ENCODE data around the gene SDF4.

The SDF4 gene

GRCh38 chr1:1273209-1273511, 41.4 kb upstream of the SDF4 start:
- peaks cover 9% of the 10 kb centered on the region for H3K79me1 ChIP-seq (ENCODE audit: low read length)
- H4K12ac ChIP-seq (ENCODE audit: low read depth, low read length) = peak overlapping the region; percentile 97
- H3K23ac ChIP-seq (ENCODE audit: low read length) = no peak overlapping the region
- peak overlapping the region; percentile 46 for H3K27ac ChIP-seq (ENCODE audit: low read depth, low read length)
- H3K4me3 ChIP-seq (ENCODE audit: low read depth, low read length) = peak overlapping the region; percentile 98
- peaks cover 10 to 18% of the 10 kb centered on the region in 2 experiments for H3K36me3 ChIP-seq (ENCODE audit: control insufficient read depth in 1 of 2, insufficient read depth in 2 of 2, low read length in 2 of 2)
- DNase-seq = no peak
- no peaks in the 10 kb centered on the region for H3K27me3 ChIP-seq (ENCODE audit: insufficient read depth, low read length)
- peak overlapping the region; percentile 81 for H2AFZ ChIP-seq (ENCODE audit: insufficient read depth, low read length, poor library complexity)
- no CpG with 5 or more reads among the region's 31 CpGs for WGBS (ENCODE audit: extremely low coverage, insufficient coverage, insufficient read length)
- peak overlapping the region; percentile 35 for H2BK12ac ChIP-seq (ENCODE audit: low read length)
- peak overlapping the region; percentile 95 for H3K9ac ChIP-seq (ENCODE audit: low read length)
- peak overlapping the region; percentile 41 for H2BK5ac ChIP-seq (ENCODE audit: low read depth, low read length, poor library complexity)
- peak overlapping the region; percentile 97 for H3K14ac ChIP-seq (ENCODE audit: low read length)
- peaks cover 4% of the 10 kb centered on the region for H3K9me3 ChIP-seq (ENCODE audit: insufficient read depth, low read depth, low read length)
- H2AK5ac ChIP-seq (ENCODE audit: low read length) = peak overlapping the region; percentile 84
- peaks cover 25% of the 10 kb centered on the region for H3K79me2 ChIP-seq (ENCODE audit: control insufficient read depth, insufficient read depth, low read length, poor library complexity)
- H3K4me2 ChIP-seq (ENCODE audit: low read length) = peak overlapping the region; percentile 66
- peak overlapping the region; percentile 94 for H4K91ac ChIP-seq (ENCODE audit: low read depth, low read length)
- peak overlapping the region; percentile 79 for H2BK120ac ChIP-seq (ENCODE audit: insufficient read depth, low read length, poor library complexity)
- H3K4me1 ChIP-seq (ENCODE audit: control insufficient read depth in 1 of 2, insufficient read depth in 2 of 2, low read length in 2 of 2) = peaks cover 13 to 20% of the 10 kb centered on the region in 2 experiments
- H3K4ac ChIP-seq (ENCODE audit: low read depth, low read length) = peak overlapping the region; percentile 88
- H3K18ac ChIP-seq (ENCODE audit: low read length) = peak overlapping the region; percentile 96
- H4K8ac ChIP-seq (ENCODE audit: low read depth, low read length) = peak overlapping the region; percentile 97

GRCh38 chr1:1272341-1273208, 40.8 kb upstream of the SDF4 start:
- H3K14ac ChIP-seq (ENCODE audit: low read length) = peak overlapping the region; percentile 97
- peaks cover 25% of the 10 kb centered on the region for H3K79me2 ChIP-seq (ENCODE audit: control insufficient read depth, insufficient read depth, low read length, poor library complexity)
- H3K36me3 ChIP-seq (ENCODE audit: control insufficient read depth in 1 of 2, insufficient read depth in 2 of 2, low read length in 2 of 2) = peaks cover 16 to 23% of the 10 kb centered on the region in 2 experiments
- WGBS (ENCODE audit: extremely low coverage, insufficient coverage, insufficient read length) = no CpG with 5 or more reads among the region's 43 CpGs
- peak overlapping the region; percentile 96 for H3K18ac ChIP-seq (ENCODE audit: low read length)
- H3K9ac ChIP-seq (ENCODE audit: low read length) = peak overlapping the region; percentile 95
- H4K12ac ChIP-seq (ENCODE audit: low read depth, low read length) = peak overlapping the region; percentile 97
- DNase-seq = no peak
- H3K4me3 ChIP-seq (ENCODE audit: low read depth, low read length) = peak overlapping the region; percentile 98
- H3K9me3 ChIP-seq (ENCODE audit: insufficient read depth, low read depth, low read length) = peaks cover 4% of the 10 kb centered on the region
- H3K4me2 ChIP-seq (ENCODE audit: low read length) = peak overlapping the region; percentile 66
- H2BK120ac ChIP-seq (ENCODE audit: insufficient read depth, low read length, poor library complexity) = peak overlapping the region; percentile 79
- peak overlapping the region; percentile 81 for H2AFZ ChIP-seq (ENCODE audit: insufficient read depth, low read length, poor library complexity)
- H2AK5ac ChIP-seq (ENCODE audit: low read length) = peak overlapping the region; percentile 84
- peak overlapping the region; percentile 94 for H4K91ac ChIP-seq (ENCODE audit: low read depth, low read length)
- peaks cover 9% of the 10 kb centered on the region for H3K79me1 ChIP-seq (ENCODE audit: low read length)
- peak overlapping the region; percentile 41 for H2BK5ac ChIP-seq (ENCODE audit: low read depth, low read length, poor library complexity)
- H3K27me3 ChIP-seq (ENCODE audit: insufficient read depth, low read length) = no peaks in the 10 kb centered on the region
- peak overlapping the region; percentile 97 for H4K8ac ChIP-seq (ENCODE audit: low read depth, low read length)
- H2BK12ac ChIP-seq (ENCODE audit: low read length) = no peak overlapping the region
- no peak overlapping the region for H3K27ac ChIP-seq (ENCODE audit: low read depth, low read length)
- no peak overlapping the region for H3K23ac ChIP-seq (ENCODE audit: low read length)
- peak overlapping the region; percentile 88 for H3K4ac ChIP-seq (ENCODE audit: low read depth, low read length)
- H3K4me1 ChIP-seq (ENCODE audit: control insufficient read depth in 1 of 2, insufficient read depth in 2 of 2, low read length in 2 of 2) = peaks cover 13 to 20% of the 10 kb centered on the region in 2 experiments

GRCh38 chr1:1270813-1271212, 39.0 kb upstream of the SDF4 start:
- peaks cover 9% of the 10 kb centered on the region for H3K79me1 ChIP-seq (ENCODE audit: low read length)

GRCh38 chr1:1268284-1268682, 36.5 kb upstream of the SDF4 start:
- Histone ChIP-seq H3K9ac (ENCODE audit: low read length) (no peak overlapping the region), H3K4ac (ENCODE audit: low read depth, low read length) (no peak overlapping the region), H2AK5ac (ENCODE audit: low read length) (no peak overlapping the region), H2BK120ac (ENCODE audit: insufficient read depth, low read length, poor library complexity) (no peak overlapping the region), H3K9me3 (ENCODE audit: insufficient read depth, low read depth, low read length) (peaks cover 4% of the 10 kb centered on the region), H3K27me3 (ENCODE audit: insufficient read depth, low read length) (no peaks in the 10 kb centered on the region), H3K23ac (ENCODE audit: low read length) (no peak overlapping the region), H3K4me2 (ENCODE audit: low read length) (no peak overlapping the region), H3K79me2 (ENCODE audit: control insufficient read depth, insufficient read depth, low read length, poor library complexity) (peaks cover 19% of the 10 kb centered on the region), H3K18ac (ENCODE audit: low read length) (no peak overlapping the region), H3K36me3 (ENCODE audit: control insufficient read depth in 1 of 2, insufficient read depth in 2 of 2, low read length in 2 of 2) (peaks cover 42 to 52% of the 10 kb centered on the region in 2 experiments), H4K8ac (ENCODE audit: low read depth, low read length) (no peak overlapping the region), H4K91ac (ENCODE audit: low read depth, low read length) (no peak overlapping the region), H4K12ac (ENCODE audit: low read depth, low read length) (no peak overlapping the region), H2BK5ac (ENCODE audit: low read depth, low read length, poor library complexity) (no peak overlapping the region), H3K14ac (ENCODE audit: low read length) (no peak overlapping the region), H2BK12ac (ENCODE audit: low read length) (no peak overlapping the region), H3K79me1 (ENCODE audit: low read length) (peaks cover 2% of the 10 kb centered on the region), H2AFZ (ENCODE audit: insufficient read depth, low read length, poor library complexity) (no peak overlapping the region), H3K4me3 (ENCODE audit: low read depth, low read length) (no peak overlapping the region), H3K27ac (ENCODE audit: low read depth, low read length) (no peak overlapping the region), H3K4me1 (ENCODE audit: control insufficient read depth in 1 of 2, insufficient read depth in 2 of 2, low read length in 2 of 2) (peaks cover 8 to 18% of the 10 kb centered on the region in 2 experiments)
- no peak for DNase-seq
- WGBS (ENCODE audit: extremely low coverage, insufficient coverage, insufficient read length) = no CpG with 5 or more reads among the region's 13 CpGs

More at GRCh38 chr1:1270813-1271212, 39.0 kb upstream of the SDF4 start:
- H3K18ac ChIP-seq (ENCODE audit: low read length) = no peak overlapping the region
- H3K9me3 ChIP-seq (ENCODE audit: insufficient read depth, low read depth, low read length) = peaks cover 4% of the 10 kb centered on the region
- no peak overlapping the region for H2BK12ac ChIP-seq (ENCODE audit: low read length)
- H3K4me3 ChIP-seq (ENCODE audit: low read depth, low read length) = no peak overlapping the region
- no peak overlapping the region for H4K8ac ChIP-seq (ENCODE audit: low read depth, low read length)
- H4K91ac ChIP-seq (ENCODE audit: low read depth, low read length) = no peak overlapping the region
- H3K36me3 ChIP-seq (ENCODE audit: control insufficient read depth in 1 of 2, insufficient read depth in 2 of 2, low read length in 2 of 2) = peaks cover 26 to 34% of the 10 kb centered on the region in 2 experiments
- H3K23ac ChIP-seq (ENCODE audit: low read length) = no peak overlapping the region
- peaks cover 13 to 20% of the 10 kb centered on the region in 2 experiments for H3K4me1 ChIP-seq (ENCODE audit: control insufficient read depth in 1 of 2, insufficient read depth in 2 of 2, low read length in 2 of 2)
- no peak overlapping the region for H2BK120ac ChIP-seq (ENCODE audit: insufficient read depth, low read length, poor library complexity)
- whole genome bisulfite sequencing (ENCODE audit: extremely low coverage, insufficient coverage, insufficient read length) = no CpG with 5 or more reads among the region's 7 CpGs
- no peak overlapping the region for H3K4me2 ChIP-seq (ENCODE audit: low read length)
- H2AK5ac ChIP-seq (ENCODE audit: low read length) = no peak overlapping the region
- no peak overlapping the region for H2AFZ ChIP-seq (ENCODE audit: insufficient read depth, low read length, poor library complexity)
- DNase-seq = no peak
- H3K14ac ChIP-seq (ENCODE audit: low read length) = no peak overlapping the region
- peak overlapping the region; percentile 35 for H3K4ac ChIP-seq (ENCODE audit: low read depth, low read length)
- no peak overlapping the region for H3K9ac ChIP-seq (ENCODE audit: low read length)
- H3K79me2 ChIP-seq (ENCODE audit: control insufficient read depth, insufficient read depth, low read length, poor library complexity) = peaks cover 25% of the 10 kb centered on the region
- H3K27ac ChIP-seq (ENCODE audit: low read depth, low read length) = no peak overlapping the region
- H3K27me3 ChIP-seq (ENCODE audit: insufficient read depth, low read length) = no peaks in the 10 kb centered on the region
- H2BK5ac ChIP-seq (ENCODE audit: low read depth, low read length, poor library complexity) = no peak overlapping the region
- no peak overlapping the region for H4K12ac ChIP-seq (ENCODE audit: low read depth, low read length)

Data from trophoblast cell (in vitro differentiated cells and primary cell).